IMR-90 (cell line): Measurements from ENCODE around the gene FST. TPM values are rescaled to one million over a fixed set of nuclear protein-coding genes. Genes with fewer than 3 reads are reported as not detected.

Source experiments
- ATAC-seq: fragments of 200-7000 bp; cut with Tn5 transposase; 2 replicates; pipeline ENCODE4 v1.9.1; 2020; ENCODE audit warnings: low read depth, mild to moderate bottlenecking, moderate library complexity
- BruUV-seq: library from RNA; stranded (reverse); fragments of 400-500 nt; replicated peaks from 2 replicates; lab custom pipeline; 2021; lab: Mats Ljungman, UMichigan
- CTCF ChIA-PET: fragments of 300-600 bp; formaldehyde crosslinking; extraction: SDS; loops from one replicate; lab custom pipeline; 2021; ENCODE audit warnings: antibody characterized with exemption; lab: Yijun Ruan, JAX
- POLR2A ChIA-PET: fragments of 300-600 bp; sonication (Branson Sonifier 250); formaldehyde crosslinking; loops from one replicate; lab custom pipeline; 2022; ENCODE audit warnings: antibody characterized with exemption; ENCODE audit not compliant: unreplicated experiment; lab: Charles Lee
- DNase-seq: peaks from one replicate; pipeline ENCODE4 v3.0.0; 2013
- H2AFZ ChIP-seq: replicated peaks from 2 replicates; pipeline ENCODE3; 2013; ENCODE audit warnings: low read length, mild to moderate bottlenecking; ENCODE audit not compliant: poor library complexity
- H2AK5ac ChIP-seq: 2 replicates; pipeline ENCODE4 v1.6.1; 2013; ENCODE audit warnings: low read depth, low read length, inconsistent platforms
- H2AK9ac ChIP-seq: replicated peaks from 2 replicates; pipeline ENCODE3; 2013; ENCODE audit warnings: mild to moderate bottlenecking, low read depth, low read length, moderate library complexity; ENCODE audit not compliant: poor library complexity
- H2BK120ac ChIP-seq: 2 replicates; pipeline ENCODE4 v1.6.1; 2013; ENCODE audit warnings: low read depth, low read length, inconsistent platforms
- H2BK15ac ChIP-seq: 3 replicates; pipeline ENCODE4 v1.6.1; 2013; ENCODE audit warnings: low read depth, low read length, inconsistent platforms
- H2BK20ac ChIP-seq: 2 replicates; pipeline ENCODE4 v1.6.1; 2013; ENCODE audit warnings: low read depth, mild to moderate bottlenecking, inconsistent platforms, low read length, moderate library complexity
- H2BK5ac ChIP-seq: 2 replicates; pipeline ENCODE4 v1.6.1; 2013; ENCODE audit warnings: mild to moderate bottlenecking, low read depth, low read length, inconsistent platforms; ENCODE audit not compliant: poor library complexity, severe bottlenecking
- H3K14ac ChIP-seq: replicated peaks from 2 replicates; pipeline ENCODE4 v1.6.1; 2013; ENCODE audit warnings: low read depth, low read length, inconsistent platforms
- H3K18ac ChIP-seq: 2 replicates; pipeline ENCODE4 v1.6.1; 2013; ENCODE audit warnings: low read depth, low read length, control low read depth
- H3K23ac ChIP-seq: 2 replicates; pipeline ENCODE4 v1.6.1; 2013; ENCODE audit warnings: low read depth, low read length, inconsistent platforms
- H3K27ac ChIP-seq: 2 replicates; pipeline ENCODE4 v1.5.1; 2013; ENCODE audit warnings: mild to moderate bottlenecking, control low read depth, low read length; ENCODE audit not compliant: insufficient read depth
- H3K27me3 ChIP-seq: 2 replicates; pipeline ENCODE4 v1.6.1; 2013; ENCODE audit warnings: low read length; ENCODE audit not compliant: control insufficient read depth, insufficient read depth
- H3K36me3 ChIP-seq: 2 replicates; pipeline ENCODE4 v1.6.1; 2013; ENCODE audit warnings: low read length, mixed read lengths; ENCODE audit not compliant: control insufficient read depth, insufficient read depth
- H3K4ac ChIP-seq: 2 replicates; pipeline ENCODE4 v1.6.1; 2013; ENCODE audit warnings: low read depth, low read length, inconsistent platforms
- H3K4me1 ChIP-seq: 2 replicates; pipeline ENCODE4 v1.6.1; 2013; ENCODE audit warnings: low read length, mixed read lengths; ENCODE audit not compliant: control insufficient read depth, insufficient read depth
- H3K4me2 ChIP-seq: 2 replicates; pipeline ENCODE4 v1.6.1; 2013; ENCODE audit warnings: low read depth, mild to moderate bottlenecking, control low read depth, low read length, moderate library complexity
- H3K4me3 ChIP-seq: 2 replicates; pipeline ENCODE4 v1.5.1; 2013; ENCODE audit warnings: low read depth, mild to moderate bottlenecking, control low read depth, low read length, moderate library complexity; ENCODE audit not compliant: insufficient read depth
- H3K56ac ChIP-seq: 2 replicates; pipeline ENCODE4 v1.6.1; 2013; ENCODE audit warnings: low read length, inconsistent platforms; ENCODE audit not compliant: insufficient read depth; ENCODE audit errors: extremely low read depth
- H3K79me1 ChIP-seq, 2 experiments: 2 replicates each; pipeline ENCODE4 v1.6.1; 2013; ENCODE audit warnings: low read length in 2 of 2, inconsistent platforms in 1 of 2, low read depth in 1 of 2
- H3K9ac ChIP-seq: 2 replicates; pipeline ENCODE4 v1.6.1; 2013; ENCODE audit warnings: low read depth, low read length, control low read depth
- H3K9me1 ChIP-seq: 2 replicates; pipeline ENCODE4 v1.6.1; 2013; ENCODE audit warnings: low read length, inconsistent platforms; ENCODE audit not compliant: insufficient read depth
- H3K9me3 ChIP-seq: 2 replicates; pipeline ENCODE4 v1.6.1; 2013; ENCODE audit warnings: low read length; ENCODE audit not compliant: control insufficient read depth, insufficient read depth
- H4K20me1 ChIP-seq: 2 replicates; pipeline ENCODE4 v1.6.1; 2013; ENCODE audit warnings: low read length, inconsistent platforms; ENCODE audit not compliant: insufficient read depth
- H4K5ac ChIP-seq: 2 replicates; pipeline ENCODE4 v1.6.1; 2013; ENCODE audit warnings: mild to moderate bottlenecking, low read depth, low read length, control low read depth
- H4K8ac ChIP-seq, 2 experiments: 2 replicates each; pipeline ENCODE4 v1.6.1; 2013; ENCODE audit warnings: low read depth in 2 of 2, low read length in 2 of 2, control low read depth in 1 of 2, inconsistent platforms in 1 of 2
- H4K91ac ChIP-seq: 2 replicates; pipeline ENCODE4 v1.6.1; 2013; ENCODE audit warnings: low read depth, low read length, inconsistent platforms; ENCODE audit not compliant: insufficient read depth
- CEBPB ChIP-seq: IDR thresholded peaks from 2 replicates; pipeline ENCODE4 v1.6.1; 2012; ENCODE audit warnings: low read depth, low read length, improper control_type of control experiment
- CHD1 ChIP-seq: IDR thresholded peaks from 2 replicates; pipeline ENCODE4 v1.6.1; 2012; ENCODE audit warnings: low read depth, low read length, improper control_type of control experiment
- RAD21 ChIP-seq: IDR thresholded peaks from 2 replicates; pipeline ENCODE4 v1.6.1; 2012; ENCODE audit warnings: low read length, improper control_type of control experiment
- WGBS, 2 experiments: methylation state at CpG; one replicate each; pipeline versions ENCODE4 v1.1.5 to v1.1.7; 2013; ENCODE audit warnings: missing lambda C conversion rate in 2 of 2; ENCODE audit not compliant: insufficient read length in 1 of 2; ENCODE audit errors: extremely low coverage in 2 of 2; 5-methylcytosine and 5-hydroxymethylcytosine counted together
- dilution Hi-C: fragments of 300-500 bp; cut with HindIII; formaldehyde crosslinking; loops from one replicate; pipeline ENCODE4 v1.14.3; 2018; ENCODE audit warnings: low sequenced_read_pairs; ENCODE audit not compliant: unreplicated experiment
- in situ Hi-C: fragments of 300-500 bp; cut with MboI; formaldehyde crosslinking; loops from 3 replicates; pipeline ENCODE4 v1.14.3; 2019; ENCODE audit warnings: low sequenced_read_pairs, inconsistent platforms, mixed read lengths
- intact Hi-C: fragments of 100-400 bp; cut with micrococcal nuclease; formaldehyde crosslinking; loops from 2 replicates; pipeline ENCODE4 v1.10.0; 2022
- polyA plus RNA-seq, 3 experiments: library from polyadenylated mRNA; depleted of rRNA; stranded (reverse); fragments of >200 nt; gene quantifications; 2 replicates each; pipeline ENCODE4 v1.2.3, GENCODE V29; 2012; ENCODE audit warnings: low replicate concordance in 1 of 3
- total RNA-seq: library from RNA; depleted of rRNA; stranded (reverse); fragments of >200 nt; gene quantifications from 2 replicates; pipeline ENCODE4 v1.2.3, GENCODE V29; 2012

The FST gene
- total and polyA plus RNA-seq, 2 of the 4 experiments (the other 2 are of a cell fraction): 141 to 195 TPM

DNA sequence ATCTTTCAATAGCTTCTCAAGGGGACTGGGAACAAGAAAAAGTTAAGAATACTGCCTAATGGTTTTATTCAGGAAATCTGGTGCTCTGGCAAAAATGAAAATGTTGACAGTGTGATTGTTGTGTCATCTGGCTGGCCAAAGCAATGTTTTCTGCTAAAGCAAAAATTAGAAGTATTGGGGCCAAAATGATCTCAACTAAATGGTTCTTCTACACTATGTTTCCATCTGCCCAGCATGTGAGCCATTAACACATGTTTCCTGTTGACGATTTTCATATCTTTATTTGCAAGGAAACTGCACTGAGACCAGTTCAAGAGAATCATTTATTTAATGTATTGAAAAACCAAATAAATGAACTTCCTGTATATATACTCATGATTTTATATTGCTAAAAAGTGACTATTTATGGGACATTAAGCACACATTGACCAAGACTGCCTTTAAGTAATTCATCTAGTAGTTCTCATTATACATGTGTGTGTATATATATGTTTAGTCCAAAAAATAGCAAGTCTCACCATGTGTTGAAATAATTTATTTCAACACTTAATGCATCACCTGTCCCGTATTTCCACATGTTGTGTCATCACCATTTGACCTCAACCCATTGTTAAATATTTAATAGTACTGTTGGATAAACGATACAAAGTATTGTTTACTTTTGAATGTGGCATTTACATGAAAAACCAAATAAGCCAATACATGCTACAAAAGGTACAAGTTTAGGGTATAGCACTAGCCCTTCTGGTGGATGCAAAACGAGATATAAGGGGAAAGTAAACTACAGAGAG, 7.5 kb upstream of the FST start:
- H2BK120ac ChIP-seq: no peak overlapping the region
- no peak overlapping the region for H4K8ac ChIP-seq
- H3K4ac ChIP-seq: no peak overlapping the region
- no TSS peak for BruUV-seq
- H2BK5ac ChIP-seq: no peak overlapping the region
- no peak overlapping the region for H2AFZ ChIP-seq
- POLR2A ChIA-PET: no interaction called here
- no peaks in the 10 kb centered on the region for H3K27me3 ChIP-seq
- H3K23ac ChIP-seq: no peak overlapping the region
- peaks cover 3% of the 10 kb centered on the region; the same call in 1 of the 2 replicates for H3K4me1 ChIP-seq
- ATAC-seq: no peak
- H2BK20ac ChIP-seq: peak overlapping the region; percentile 5; the same call in 1 of the 2 replicates
- H3K9ac ChIP-seq: no peak overlapping the region
- in situ Hi-C loops: loop anchor here (10.0 kb wide), 1 partner anchor 308 kb away; no protein-coding TSS in a partner anchor
- intact Hi-C loops: no loop called here
- CTCF ChIA-PET: no interaction called here
- no peak overlapping the region for H2BK15ac ChIP-seq
- WGBS, 2 experiments: no CpG with 5 or more reads among the region's 4 CpGs
- dilution Hi-C loops: no loop called here
- no peak overlapping the region for H3K18ac ChIP-seq
- H3K4me2 ChIP-seq: no peak overlapping the region
- H3K56ac ChIP-seq: no peak overlapping the region
- no peak overlapping the region for H2AK9ac ChIP-seq
- no peaks in the 10 kb centered on the region for H3K36me3 ChIP-seq
- no peak overlapping the region for H4K5ac ChIP-seq
- H3K9me3 ChIP-seq: no peaks in the 10 kb centered on the region
- no peak for DNase-seq
- no peak overlapping the region for H3K4me3 ChIP-seq
- H3K14ac ChIP-seq: no peak overlapping the region
- no peaks in the 10 kb centered on the region; the same call in 1 of the 2 replicates for H3K9me1 ChIP-seq
- TF ChIP-seq CHD1: no peak
- no peak for TF ChIP-seq RAD21
- TF ChIP-seq CEBPB: 0 out of 2 replicates have a peak, but pooled peaks have one; percentile 8
- H3K79me1 ChIP-seq: no peaks in the 10 kb centered on the region
- H4K91ac ChIP-seq: no peak overlapping the region
- no peaks in the 10 kb centered on the region for H4K20me1 ChIP-seq
- no peak overlapping the region for H2AK5ac ChIP-seq
- no peak overlapping the region for H3K27ac ChIP-seq
